Forelimb muscle (tissue), 1 donor: Measurements from ENCODE around the gene RBFOX2. TPM values are rescaled to one million over a fixed set of nuclear protein-coding genes. Genes with fewer than 3 reads are reported as not detected.

Experiments used
- DNase-seq: peaks from one replicate; pipeline ENCODE4 v3.0.0-alpha.2; 2013; ENCODE audit warnings: low read depth
- polyA plus RNA-seq: library from polyadenylated mRNA; unstranded; fragments of 120-200 nt; gene quantifications from one replicate; pipeline ENCODE4 v1.2.1, GENCODE V29; 2013; ENCODE audit not compliant: insufficient read length

RBFOX2 gene
- polyA plus RNA-seq, 1 donor = 191 TPM

DNA sequence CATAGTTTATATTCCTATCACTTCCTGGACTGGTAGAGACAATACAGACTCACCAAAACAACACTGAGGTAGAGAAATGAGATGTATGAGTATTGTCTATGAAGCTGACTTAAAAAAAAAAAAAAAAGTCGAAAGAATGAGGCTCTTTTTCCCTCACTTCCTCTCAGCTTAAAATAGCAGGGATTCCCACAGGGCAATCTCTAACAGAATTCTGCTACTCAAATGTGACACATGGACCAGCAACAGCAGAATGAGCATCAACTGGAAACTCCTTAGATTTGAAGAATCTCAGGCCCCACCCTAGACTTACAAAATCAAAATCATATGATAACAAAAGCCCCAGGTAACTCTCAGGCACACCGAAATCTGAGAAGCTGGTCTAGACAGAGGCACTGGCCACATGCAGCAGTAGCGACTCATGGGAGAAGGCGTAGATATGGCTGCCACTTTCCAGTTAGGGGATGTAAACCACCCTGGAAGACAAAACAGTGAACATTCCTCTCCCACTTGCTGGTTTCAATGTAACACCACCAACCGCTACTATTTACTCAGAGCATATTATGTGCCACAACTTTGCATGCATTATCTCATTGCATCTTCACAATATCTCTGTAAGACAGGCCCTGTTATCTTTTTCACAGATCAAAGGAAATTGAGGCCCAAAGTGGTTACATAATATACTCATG, 128.0 kb downstream of the RBFOX2 start:
- no peak for DNase-seq

DNA sequence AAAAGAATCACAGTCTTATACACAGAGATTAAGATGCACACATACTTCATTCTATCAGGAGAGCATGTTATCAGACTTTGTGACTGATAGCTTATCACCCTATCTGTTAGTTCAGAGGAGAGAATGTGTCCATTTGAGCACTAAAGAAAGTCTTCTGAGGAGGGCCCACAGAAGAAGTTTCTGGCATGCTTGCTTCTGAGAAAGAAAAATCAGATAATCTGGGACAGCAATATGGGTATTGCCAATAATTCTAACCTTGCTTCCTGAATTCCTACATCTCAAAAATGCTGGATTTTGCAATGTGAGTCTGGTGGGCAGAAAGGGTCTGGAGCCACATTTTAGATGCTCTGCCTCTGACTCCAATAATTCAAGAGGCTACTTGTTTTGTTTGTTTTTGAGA, 128.9 kb downstream of the RBFOX2 start:
- DNase-seq = no peak

DNA sequence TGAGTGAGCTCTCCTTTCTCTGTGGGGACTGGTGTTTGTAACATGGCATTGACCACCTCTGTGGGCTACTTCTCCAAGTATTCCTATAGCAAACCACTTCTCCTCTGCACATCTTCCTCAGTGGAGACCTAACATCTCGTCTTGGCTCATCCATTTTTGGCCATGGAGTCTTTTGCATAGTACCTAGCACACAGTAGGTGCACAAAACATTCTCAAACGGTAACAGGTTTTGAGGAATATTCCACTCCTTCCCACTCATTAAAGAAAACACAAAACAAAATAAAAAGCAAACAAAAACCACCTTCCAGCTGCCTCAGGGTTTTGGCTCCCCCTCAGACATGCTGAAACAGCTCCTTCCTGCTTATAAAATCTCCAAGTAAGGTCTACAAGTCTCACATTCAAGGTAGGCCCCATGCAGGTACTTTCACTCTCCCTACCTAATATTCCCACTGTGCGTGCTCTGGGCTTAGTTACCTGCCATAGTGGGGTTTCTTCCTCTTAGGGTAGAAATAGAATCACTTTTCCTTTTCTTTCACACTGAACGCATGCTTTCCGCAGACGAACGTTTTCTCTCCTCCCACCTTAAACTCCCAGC, 132.4 kb downstream of the RBFOX2 start:
- no peak for DNase-seq

DNA sequence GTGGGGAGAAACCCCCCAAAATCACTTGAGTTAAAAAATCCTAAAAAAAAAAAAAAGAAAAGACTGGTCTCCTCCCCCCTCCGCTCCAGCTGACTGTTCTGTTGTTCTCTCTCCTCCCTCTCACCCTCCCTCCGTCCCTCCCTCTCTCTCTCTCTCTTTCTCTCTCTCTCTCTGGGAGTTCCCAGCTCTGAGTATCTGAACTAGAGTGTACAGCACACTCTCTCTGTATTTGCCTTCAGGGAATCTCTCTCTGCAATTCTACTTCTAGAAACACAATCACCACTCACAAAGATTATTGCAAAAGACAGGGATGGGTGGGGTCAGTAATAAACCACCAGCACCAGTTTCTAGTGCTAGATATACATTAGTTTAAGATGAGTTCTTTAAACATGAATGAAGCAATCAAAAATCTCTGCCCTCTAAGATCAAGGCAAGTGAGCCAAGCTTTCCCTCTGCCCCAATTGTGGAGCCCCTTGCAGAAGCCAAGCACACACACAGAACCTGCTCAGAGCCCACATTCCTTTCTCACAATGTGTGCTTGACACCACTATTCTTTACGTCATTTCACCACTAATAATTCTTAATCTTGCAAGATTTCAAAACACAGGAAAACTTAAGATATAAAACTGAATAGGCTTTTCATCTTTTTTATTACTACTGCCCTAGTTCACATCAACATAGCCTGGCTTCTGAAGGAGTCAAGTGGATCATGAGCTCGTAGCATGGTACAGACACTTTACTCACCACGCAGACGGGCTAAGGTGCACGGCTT, 133.5 kb downstream of the RBFOX2 start:
- DNase-seq = no peak

DNA sequence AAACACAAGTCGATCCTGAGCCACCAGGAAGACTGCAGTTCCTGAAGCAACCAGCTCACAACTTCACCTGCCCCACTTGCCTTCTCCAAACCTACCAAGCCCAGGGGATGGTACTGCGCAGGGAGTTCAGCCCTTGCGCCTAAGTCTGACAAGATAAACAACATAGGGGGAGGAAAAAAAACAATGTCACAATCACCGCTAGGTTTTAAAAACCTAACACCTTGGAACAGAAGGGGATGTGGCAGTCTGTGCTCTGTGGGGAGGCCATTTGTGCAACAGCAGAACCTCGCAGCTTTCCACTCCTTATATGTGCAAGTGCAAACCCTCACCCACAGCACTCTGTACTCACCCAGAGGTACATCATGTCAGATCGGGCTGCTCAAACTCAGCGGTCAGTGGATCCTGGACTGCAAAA, 134.2 kb downstream of the RBFOX2 start:
- no peak for DNase-seq

DNA sequence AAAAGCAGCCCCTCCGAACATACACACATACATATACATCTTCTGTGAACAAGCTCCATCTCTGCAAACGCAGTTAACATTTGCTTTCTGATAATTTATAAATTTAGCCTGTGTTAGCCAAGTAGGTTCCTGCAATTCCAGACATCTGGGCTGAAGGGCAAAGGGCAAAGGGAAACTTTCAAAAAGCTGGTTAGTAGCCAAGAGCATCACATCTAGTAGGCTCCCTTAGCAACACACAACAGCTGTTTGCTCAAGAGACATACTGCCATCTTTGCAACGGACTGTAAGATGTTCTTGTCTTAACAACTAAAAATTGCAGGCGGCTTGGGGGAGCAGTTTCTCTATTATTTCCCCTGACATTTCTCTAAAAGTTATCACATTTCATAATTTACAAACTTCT, 134.9 kb downstream of the RBFOX2 start:
- DNase-seq = no peak

DNA sequence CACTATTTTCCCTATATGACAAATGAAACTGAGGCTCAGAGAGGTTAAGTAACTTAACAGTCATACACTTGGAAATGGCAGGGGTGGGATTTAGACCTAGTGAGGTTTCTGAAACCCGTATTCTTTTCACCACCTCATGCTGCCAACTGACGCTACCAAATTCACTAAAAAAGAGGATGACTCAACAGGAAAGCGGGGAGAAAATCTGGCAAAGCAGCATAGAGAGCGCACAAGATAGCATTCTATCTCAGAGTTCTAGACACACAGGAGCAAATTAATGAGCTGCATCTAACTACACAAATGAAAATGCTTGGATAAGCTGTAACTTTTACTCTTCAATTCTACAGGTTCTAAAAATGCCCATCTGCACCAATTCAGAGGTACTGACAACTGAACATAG, 136.4 kb downstream of the RBFOX2 start:
- DNase-seq = no peak

DNA sequence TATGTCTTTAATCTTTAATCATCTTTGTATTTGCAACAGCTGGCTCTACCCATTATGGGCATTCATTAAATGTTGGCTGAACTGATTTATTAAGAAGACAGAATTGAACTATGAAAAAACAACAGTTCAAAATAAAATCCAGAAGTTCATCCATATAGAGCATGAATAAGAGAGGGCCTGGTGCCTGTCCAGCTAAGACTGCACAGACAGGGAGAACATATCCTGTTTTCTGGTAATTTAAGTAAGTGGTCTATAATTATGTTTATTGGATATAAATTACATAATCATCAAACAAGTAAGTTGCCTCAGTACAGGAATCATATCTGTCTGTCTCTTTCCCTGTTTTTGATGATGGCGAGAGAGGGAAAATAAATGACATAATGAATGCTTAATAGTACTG, 137.2 kb downstream of the RBFOX2 start:
- no peak for DNase-seq

DNA sequence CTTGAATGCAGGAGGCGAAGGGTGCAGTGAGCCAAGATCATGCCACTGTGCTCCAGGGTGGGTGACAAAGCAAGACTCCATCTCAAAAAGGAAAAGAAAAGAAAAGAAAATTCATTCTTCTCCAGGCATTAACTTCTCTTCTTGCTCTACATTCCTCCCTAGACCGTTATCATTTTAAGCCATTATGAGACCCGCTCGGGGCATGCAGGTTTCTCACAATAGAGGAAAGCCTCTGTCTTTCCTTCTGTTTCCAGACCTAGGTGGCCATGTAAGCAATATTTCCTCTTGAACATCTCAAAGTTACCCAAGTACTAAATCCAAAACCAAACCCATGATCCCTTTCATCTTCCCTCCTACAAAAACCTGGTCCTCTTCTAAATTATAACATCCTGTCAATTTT, 139.6 kb downstream of the RBFOX2 start:
- DNase-seq = no peak

DNA sequence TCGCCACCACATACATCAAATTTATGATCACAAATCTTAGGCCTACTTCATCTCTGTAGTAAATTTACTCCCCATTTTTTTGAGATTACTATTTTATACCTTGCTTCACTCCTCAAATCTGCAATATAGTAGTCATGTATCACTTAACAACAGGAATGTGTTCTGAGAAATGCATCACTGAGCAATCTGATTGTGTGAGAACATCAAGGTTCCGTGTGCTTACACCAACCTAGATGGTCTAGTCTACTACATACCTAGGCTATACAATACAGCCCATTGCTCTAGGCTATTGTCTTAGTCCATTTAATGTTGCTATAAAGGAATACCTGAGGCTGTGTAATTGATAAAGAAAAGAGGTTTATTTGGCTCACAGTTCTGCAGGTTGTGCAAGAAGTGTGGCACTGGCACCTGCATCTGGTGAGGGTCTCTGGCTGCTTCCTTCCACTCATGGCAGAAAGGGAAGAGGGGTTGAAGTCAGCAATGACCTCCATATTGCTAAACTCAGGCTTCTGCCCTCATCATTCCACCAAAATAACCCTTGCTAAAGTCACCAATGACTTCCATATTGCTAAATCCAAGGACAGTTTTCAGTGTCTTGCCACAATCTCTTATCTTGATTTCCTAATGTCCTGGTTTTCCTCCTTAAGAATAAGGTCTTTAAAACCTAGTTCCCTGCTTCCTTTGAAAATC, 140.3 kb downstream of the RBFOX2 start:
- DNase-seq = no peak

DNA sequence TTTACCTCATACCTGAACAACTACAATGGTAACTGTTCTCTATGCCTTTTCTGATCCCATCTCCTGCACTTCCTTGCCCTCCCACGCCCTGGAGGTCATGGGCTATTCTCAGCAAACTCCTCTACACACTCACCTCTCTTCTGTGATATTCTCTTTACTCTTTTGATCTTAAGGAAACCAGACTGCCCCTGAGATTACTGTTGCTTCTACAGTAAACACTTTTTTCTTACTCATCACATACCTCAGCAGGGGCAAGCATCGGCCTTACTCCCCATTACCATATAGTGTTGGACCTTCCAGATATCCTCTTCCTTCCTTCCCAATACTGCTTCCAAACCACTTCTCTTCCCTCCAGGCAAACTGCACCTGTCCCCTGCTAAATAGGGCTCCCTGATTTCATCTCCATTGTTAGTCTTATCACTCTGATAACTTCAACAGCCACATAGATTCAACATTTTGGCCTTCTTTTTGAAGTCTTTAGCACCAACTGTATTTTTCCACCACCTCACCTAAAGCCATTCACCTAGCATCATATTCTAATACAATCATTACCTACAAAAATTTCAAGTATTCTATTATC, 141.2 kb downstream of the RBFOX2 start:
- no peak for DNase-seq

DNA sequence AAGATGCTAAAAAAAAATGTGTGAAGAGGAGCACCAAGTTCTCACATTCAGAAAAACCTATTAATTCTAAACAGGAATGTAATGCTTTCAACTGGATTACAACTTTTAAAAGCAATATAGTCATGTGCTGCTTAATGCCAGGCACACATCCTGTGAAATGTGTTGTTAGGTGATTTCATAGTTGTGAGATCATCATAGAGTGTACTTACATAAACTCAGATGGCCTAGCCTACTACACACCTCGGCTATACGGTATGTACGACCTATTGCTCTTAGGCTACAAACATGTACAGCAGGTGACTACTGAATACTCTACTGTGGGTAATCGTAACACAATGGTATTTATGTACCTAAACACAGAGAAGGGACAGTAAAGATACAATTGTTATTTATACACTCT, 142.3 kb downstream of the RBFOX2 start:
- DNase-seq = no peak

DNA sequence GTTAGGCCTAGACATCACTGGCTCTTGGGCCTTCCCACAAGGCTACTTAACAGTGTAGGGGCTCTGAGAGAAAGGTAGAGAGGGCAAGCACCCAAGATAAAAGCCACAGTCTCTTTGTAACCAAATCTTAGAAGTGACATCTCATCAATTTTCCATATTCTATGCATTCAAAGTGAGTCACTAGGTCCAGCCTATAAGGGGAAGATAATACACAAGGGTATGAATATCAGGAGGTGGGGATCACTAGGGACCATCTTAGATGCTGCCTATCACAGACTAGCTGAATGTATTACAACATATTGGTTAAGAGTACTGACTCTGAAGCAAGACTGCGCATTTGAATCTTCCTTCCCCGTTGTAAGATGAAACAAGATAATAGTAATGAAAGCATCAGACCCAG, 144.1 kb downstream of the RBFOX2 start:
- no peak for DNase-seq

DNA sequence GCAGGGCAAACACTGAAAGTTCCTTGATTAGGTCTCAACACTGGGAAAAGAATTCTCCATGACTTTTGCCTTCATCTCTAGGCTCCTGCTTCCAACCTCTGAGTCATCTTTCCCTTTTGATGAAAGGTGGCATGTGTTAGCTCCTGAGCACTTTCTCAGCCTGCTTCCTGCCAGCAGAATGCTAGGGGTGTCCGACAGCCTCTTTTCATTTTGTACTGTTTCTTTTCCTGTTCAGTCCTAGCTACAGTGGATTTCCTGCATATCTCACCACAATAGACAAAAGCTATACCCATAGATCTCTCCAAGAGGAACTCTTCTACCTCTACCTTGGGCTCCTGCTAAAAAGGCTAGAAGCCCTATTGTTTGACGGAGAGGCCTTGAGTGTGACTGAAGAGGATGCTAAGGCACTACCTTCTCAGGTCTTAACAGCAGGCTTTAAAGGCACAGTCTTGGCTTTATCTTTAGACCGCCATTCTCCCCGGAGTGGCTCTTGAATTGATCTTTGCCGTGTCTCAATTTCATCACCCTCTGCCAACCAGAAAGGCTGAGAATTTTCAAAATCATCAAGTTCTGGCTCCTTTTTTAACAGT, 145.5 kb downstream of the RBFOX2 start:
- DNase-seq = no peak

DNA sequence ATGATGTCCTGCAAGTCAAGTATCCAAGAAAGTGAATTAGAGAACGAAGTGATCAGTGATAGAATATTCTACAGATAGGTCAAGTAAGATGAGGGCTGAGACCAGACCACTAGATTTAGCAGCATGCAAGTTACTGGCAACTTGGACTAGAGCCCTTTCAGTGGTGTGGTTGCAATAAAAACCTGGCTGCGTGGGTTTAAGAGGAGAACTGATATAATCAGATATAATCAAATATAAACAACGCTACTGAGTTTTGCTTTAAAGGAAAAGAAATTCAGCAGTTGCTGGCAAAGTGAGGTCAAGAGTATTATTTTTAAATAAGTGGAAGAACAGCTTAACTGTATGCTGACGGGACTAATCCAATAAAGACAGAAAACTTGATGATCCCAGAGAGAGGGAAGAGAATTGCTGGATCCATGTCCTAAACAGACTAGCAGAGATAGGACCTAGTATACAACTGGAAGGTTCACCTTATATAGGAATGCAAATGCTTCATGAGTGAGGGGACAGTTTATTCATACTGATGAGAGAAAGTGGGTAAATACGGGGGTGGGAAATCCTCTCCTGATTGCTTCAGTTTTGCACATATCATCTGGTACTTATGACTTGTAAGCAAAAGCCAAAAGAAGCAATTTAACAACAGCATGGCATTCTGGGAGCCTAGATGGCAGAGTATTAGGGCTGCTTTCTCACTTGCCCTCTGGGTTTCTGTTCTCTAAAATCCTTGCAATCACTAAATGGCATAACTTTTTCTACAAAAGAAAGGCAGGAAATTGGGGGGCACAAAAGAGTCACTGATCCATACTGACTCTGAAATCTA, 146.2 kb downstream of the RBFOX2 start:
- DNase-seq = no peak

DNA sequence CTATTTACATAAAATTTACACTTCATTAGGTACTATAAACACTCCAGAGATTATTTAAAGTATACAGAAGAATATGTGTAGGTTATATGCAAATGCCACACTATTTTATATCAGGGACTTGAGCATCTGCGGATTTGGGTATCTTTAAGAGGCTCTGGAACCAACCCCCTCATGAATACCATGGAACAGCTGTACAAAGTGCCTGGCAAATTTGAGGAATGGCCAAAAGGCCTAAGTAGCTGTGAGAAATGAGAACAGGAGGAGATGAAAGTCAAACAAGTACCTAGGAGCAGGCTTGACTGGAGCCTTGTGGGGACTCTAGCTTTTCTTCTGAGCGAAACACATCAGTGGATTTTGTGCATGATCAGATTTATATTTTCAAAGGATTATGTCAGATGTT, 149.3 kb downstream of the RBFOX2 start:
- DNase-seq = no peak

DNA sequence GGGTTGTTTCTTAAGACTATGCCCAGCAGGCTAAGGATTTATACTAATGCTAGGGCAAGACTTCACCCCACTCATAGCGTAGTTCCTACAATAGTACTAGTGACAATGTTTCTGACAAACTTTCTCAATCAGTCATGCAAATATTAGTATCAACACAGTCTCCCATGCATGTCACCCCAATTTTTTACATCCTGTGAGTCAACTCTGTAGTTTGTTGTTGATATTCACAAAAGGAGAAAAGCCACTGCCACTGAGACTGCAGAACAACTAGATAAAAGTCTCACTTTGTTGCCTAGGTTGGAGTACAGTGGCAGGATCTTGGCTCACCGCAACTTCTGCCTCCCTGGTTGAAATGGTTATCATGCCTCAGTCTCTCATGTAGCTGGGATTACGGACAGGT, 155.2 kb downstream of the RBFOX2 start:
- DNase-seq = no peak

DNA sequence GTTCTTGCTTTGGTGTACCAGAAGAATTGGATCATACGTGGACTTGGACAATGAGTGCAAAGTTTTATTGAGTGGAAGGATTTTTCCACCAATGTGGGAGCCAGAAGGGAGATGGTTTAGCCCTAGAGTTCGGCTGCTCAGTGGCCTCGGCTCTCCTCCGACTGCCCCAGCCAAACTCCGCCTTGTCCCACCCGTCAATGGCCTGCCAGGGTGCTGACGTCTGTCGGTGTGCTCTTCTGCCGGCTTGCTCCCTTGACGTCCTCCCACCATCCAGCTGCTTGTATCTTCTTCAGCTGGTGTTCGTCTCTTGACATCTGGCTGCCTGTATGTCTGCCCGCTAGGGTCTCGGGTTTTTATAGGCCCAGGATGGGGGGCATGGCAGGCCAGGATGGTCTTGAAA, 156.2 kb downstream of the RBFOX2 start:
- no peak for DNase-seq

DNA sequence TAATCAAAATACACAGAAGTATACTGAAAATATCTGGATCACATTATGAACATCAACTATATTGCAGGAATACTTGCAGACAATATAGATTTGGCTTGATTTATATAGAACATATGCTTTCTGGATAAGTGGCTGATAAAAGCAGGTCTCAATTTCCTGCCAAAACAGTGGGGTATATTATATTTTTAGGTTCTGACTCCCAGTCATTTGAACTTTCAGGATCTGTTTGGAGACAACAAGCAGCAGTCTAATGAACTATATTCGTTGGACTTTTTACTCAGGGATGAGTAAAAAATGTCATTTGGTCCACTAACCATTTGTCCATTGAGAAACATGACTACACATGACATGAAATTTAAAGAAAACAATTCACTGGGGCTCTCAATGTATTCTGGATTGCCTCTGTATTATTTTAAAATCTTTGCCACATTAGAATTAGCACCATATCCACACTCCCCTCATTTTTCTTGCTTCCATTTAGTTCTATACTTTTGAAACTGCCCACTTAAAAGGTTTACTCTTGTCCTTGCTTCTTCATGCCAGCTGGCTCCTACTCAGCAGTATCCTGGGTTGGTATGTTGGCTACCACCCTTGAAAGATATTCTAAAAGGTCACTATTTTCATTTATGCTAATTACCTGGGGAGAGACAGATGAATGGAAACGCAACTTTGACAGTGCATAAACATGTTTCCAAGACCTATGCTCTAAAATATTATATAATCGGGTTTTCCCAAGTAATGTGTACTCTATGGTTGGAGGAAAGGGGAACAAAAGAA, 157.9 kb downstream of the RBFOX2 start:
- no peak for DNase-seq

DNA sequence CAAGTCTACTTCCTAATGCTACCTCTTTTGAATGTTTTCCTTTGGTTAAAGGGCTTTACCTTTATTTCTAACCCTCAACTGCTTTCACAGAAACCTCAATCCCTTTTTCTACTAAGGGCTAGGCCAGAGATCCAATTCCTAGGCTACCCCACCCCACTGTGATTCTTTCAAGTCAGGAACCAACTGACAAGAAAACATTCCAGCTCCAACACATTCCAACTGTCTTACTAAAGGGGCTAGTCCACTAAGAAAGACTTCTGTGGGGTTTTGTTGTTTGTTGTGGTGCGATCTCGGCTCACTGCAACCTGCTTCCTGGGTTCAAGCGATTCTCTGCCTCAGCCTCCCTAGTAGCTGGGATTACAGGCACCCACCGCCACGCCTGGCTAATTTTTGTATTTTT, 159.7 kb downstream of the RBFOX2 start:
- DNase-seq = no peak
